Dermis microvascular lymphatic vessel endothelial cell (primary cell): ENCODE results near the gene OR2V1. TPM values are rescaled to one million over a fixed set of nuclear protein-coding genes. Genes with fewer than 3 reads are reported as not detected.
A peak's percentile ranks its signal among the peaks of the same experiment; 100 is the strongest.
"Not testable (repeated sequence)": the region's sequence is repeated elsewhere in the genome, so short reads cannot be mapped to it uniquely, and the experiment has no call there.

Experiments
- DNase-seq, 2 donors: peaks; one replicate each; pipeline versions ENCODE4 v3.0.0 to v3.0.0-alpha.2; 2010; ENCODE audit warnings: low read depth in 2 of 2
- total RNA-seq: library from RNA; depleted of rRNA; stranded (reverse); fragments of >200 nt; gene quantifications from 2 replicates; pipeline ENCODE4 v1.2.1, GENCODE V29; 2014

The OR2V1 gene
- total RNA-seq, 1 donor from 2014 or later, result not detected

GRCh38 chr5:181131514-181131913, 545 bp upstream of the OR2V1 start:
- DNase-seq, result peak in 1 of 2 donors; percentile 29

- not testable (repeated sequence) for DNase-seq
Measured at GRCh38 chr5:181130081-181130480, 888 bp downstream of the OR2V1 start.

GRCh38 chr5:181129601-181130000, 1.4 kb downstream of the OR2V1 start:
- DNase-seq, result no peak

GRCh38 chr5:181127907-181128626, 2.9 kb downstream of the OR2V1 start:
- no peak for DNase-seq

GRCh38 chr5:181127456-181127855, 3.5 kb downstream of the OR2V1 start:
- no peak for DNase-seq

- DNase-seq, result no peak
Measured at GRCh38 chr5:181126841-181127240, 4.1 kb downstream of the OR2V1 start.

GRCh38 chr5:181124526-181124925, 6.4 kb downstream of the OR2V1 start:
- no peak for DNase-seq

GRCh38 chr5:181121675-181122561, 9.1 kb downstream of the OR2V1 start:
- DNase-seq, result peak; percentile 55 to 72

GRCh38 chr5:181120761-181121160, 10.2 kb downstream of the OR2V1 start:
- DNase-seq, result no peak

- no peak for DNase-seq
Measured at GRCh38 chr5:181120306-181120705, 10.7 kb downstream of the OR2V1 start.

- no peak for DNase-seq
Measured at GRCh38 chr5:181119105-181119504, 11.9 kb downstream of the OR2V1 start.

GRCh38 chr5:181118369-181118768, 12.6 kb downstream of the OR2V1 start:
- no peak for DNase-seq

- peak in 1 of 2 donors; percentile 60 for DNase-seq
Measured at GRCh38 chr5:181114844-181115778, 15.9 kb downstream of the OR2V1 start.

GRCh38 chr5:181114284-181114843, 16.6 kb downstream of the OR2V1 start:
- no peak for DNase-seq

- DNase-seq, result not testable (repeated sequence)
Measured at GRCh38 chr5:181113572-181113971, 17.4 kb downstream of the OR2V1 start.

GRCh38 chr5:181112476-181112875, 18.5 kb downstream of the OR2V1 start:
- DNase-seq, result no peak

- no peak for DNase-seq
Measured at GRCh38 chr5:181111010-181111409, 20.0 kb downstream of the OR2V1 start.

GRCh38 chr5:181109489-181110013, 21.4 kb downstream of the OR2V1 start:
- DNase-seq, result no peak

GRCh38 chr5:181108578-181109165, 22.3 kb downstream of the OR2V1 start:
- no peak for DNase-seq

GRCh38 chr5:181107699-181108098, 23.3 kb downstream of the OR2V1 start:
- DNase-seq, result no peak
